CD14-positive monocyte (primary cell): ENCODE results near the gene DEPDC1B. TPM values are rescaled to one million over a fixed set of nuclear protein-coding genes. Genes with fewer than 3 reads are reported as not detected.

Source experiments
- DNase-seq, 3 donors: peaks; one replicate each; pipeline ENCODE4 v3.0.0-alpha.2; 2011 to 2022
- H2AFZ ChIP-seq: 2 replicates; pipeline ENCODE4 v1.6.0; 2012; ENCODE audit warnings: mild to moderate bottlenecking, low read depth, low read length, inconsistent platforms; ENCODE audit not compliant: insufficient read depth, poor library complexity, severe bottlenecking
- H3K27ac ChIP-seq, 2 donors: 1 replicate in 1 of 2; 2 replicates in 1 of 2; pipeline ENCODE4 v1.5.1; 2012 to 2013; ENCODE audit warnings: low read length in 2 of 2, control low read depth in 1 of 2, inconsistent platforms in 1 of 2, low read depth in 1 of 2, mild to moderate bottlenecking in 1 of 2
- H3K27me3 ChIP-seq, 2 donors: one replicate each; pipeline versions ENCODE4 v1.6.0 to v1.6.1; 2011 to 2013; ENCODE audit warnings: low read length in 2 of 2; ENCODE audit not compliant: control insufficient read depth in 2 of 2, insufficient read depth in 2 of 2
- H3K36me3 ChIP-seq, 2 donors: replicated peaks in 1 of 2; 1 replicate in 1 of 2; 2 replicates in 1 of 2; pipeline versions ENCODE4 v1.5.1 to v1.6.1; 2012 to 2013; ENCODE audit warnings: low read length in 2 of 2, control low read depth in 1 of 2, inconsistent platforms in 1 of 2, mild to moderate bottlenecking in 1 of 2; ENCODE audit not compliant: insufficient read depth in 2 of 2, control insufficient read depth in 1 of 2
- H3K4me1 ChIP-seq, 2 donors: 1 replicate in 1 of 2; 2 replicates in 1 of 2; pipeline versions ENCODE4 v1.5.1 to v1.6.1; 2012 to 2013; ENCODE audit warnings: low read length in 2 of 2, control low read depth in 1 of 2, inconsistent platforms in 1 of 2, mild to moderate bottlenecking in 1 of 2, moderate library complexity in 1 of 2; ENCODE audit not compliant: insufficient read depth in 2 of 2, control insufficient read depth in 1 of 2
- H3K4me2 ChIP-seq: replicated peaks from 2 replicates; pipeline ENCODE3; 2012; ENCODE audit warnings: low read length, moderate library complexity, mild to moderate bottlenecking; ENCODE audit not compliant: poor library complexity, severe bottlenecking; ENCODE audit errors: extremely low read depth
- H3K4me3 ChIP-seq, 3 experiments: fragments of 200-600 bp in 1 of 3; sonication (generic) in 1 of 3; replicated peaks in 1 of 3; 1 replicate in 2 of 3; 2 replicates in 1 of 3; pipeline ENCODE4 v1.5.1; 2011 to 2013; ENCODE audit warnings: low read length in 3 of 3, mild to moderate bottlenecking in 3 of 3, control low read depth in 2 of 3, low read depth in 2 of 3, inconsistent platforms in 1 of 3, moderate library complexity in 1 of 3
- H3K79me2 ChIP-seq: 2 replicates; pipeline ENCODE4 v1.6.0; 2012; ENCODE audit warnings: mild to moderate bottlenecking, control low read depth, inconsistent platforms, low read length, moderate library complexity; ENCODE audit not compliant: insufficient read depth
- H3K9ac ChIP-seq: 2 replicates; pipeline ENCODE4 v1.6.0; 2017; ENCODE audit warnings: low read length, mild to moderate bottlenecking; ENCODE audit not compliant: insufficient read depth, poor library complexity, severe bottlenecking
- H3K9me3 ChIP-seq, 2 donors: replicated peaks in 1 of 2; 1 replicate in 1 of 2; 2 replicates in 1 of 2; pipeline versions ENCODE4 v1.5.1 to v1.6.1; 2012 to 2013; ENCODE audit warnings: low read length in 2 of 2, control low read depth in 1 of 2; ENCODE audit not compliant: control insufficient read depth in 1 of 2, insufficient read depth in 1 of 2
- H4K20me1 ChIP-seq: 2 replicates; pipeline ENCODE4 v1.6.0; 2012; ENCODE audit warnings: mild to moderate bottlenecking, low read length, control low read depth, moderate library complexity; ENCODE audit not compliant: insufficient read depth
- H3K27ac Mint-ChIP-seq, 7 donors: one replicate each; pipeline ENCODE4 v1.8.0; 2020; ENCODE audit warnings: mild to moderate bottlenecking in 7 of 7, mixed read lengths in 7 of 7, moderate library complexity in 6 of 7, inconsistent platforms in 2 of 7
- H3K27me3 Mint-ChIP-seq, 3 donors: one replicate each; pipeline ENCODE4 v1.8.0; 2021 to 2022; ENCODE audit warnings: low read depth in 3 of 3, mild to moderate bottlenecking in 3 of 3, mixed read lengths in 3 of 3, moderate library complexity in 3 of 3, inconsistent platforms in 1 of 3
- H3K36me3 Mint-ChIP-seq, 2 donors: one replicate each; pipeline ENCODE4 v1.8.0; 2020; ENCODE audit warnings: mixed read lengths in 2 of 2, inconsistent platforms in 1 of 2, mild to moderate bottlenecking in 1 of 2
- H3K4me1 Mint-ChIP-seq: one replicate; pipeline ENCODE4 v1.8.0; 2020; ENCODE audit warnings: mild to moderate bottlenecking, mixed read lengths
- H3K4me3 Mint-ChIP-seq, 2 donors: one replicate each; pipeline ENCODE4 v1.8.0; 2020; ENCODE audit warnings: mild to moderate bottlenecking in 2 of 2, mixed read lengths in 2 of 2, moderate library complexity in 1 of 2
- H3K9me3 Mint-ChIP-seq, 7 donors: one replicate each; pipeline ENCODE4 v1.8.0; 2020 to 2022; ENCODE audit warnings: mixed read lengths in 7 of 7, mild to moderate bottlenecking in 6 of 7, moderate library complexity in 6 of 7, inconsistent platforms in 2 of 7
- CTCF ChIP-seq: fragments of 200-600 bp; IDR thresholded peaks from one replicate; pipeline ENCODE4 v1.8.0; 2022; ENCODE audit warnings: antibody characterized with exemption, mild to moderate bottlenecking
- whole genome bisulfite sequencing: methylation state at CpG from one replicate; pipeline ENCODE4 v1.1.5; 2013; ENCODE audit warnings: missing lambda C conversion rate; ENCODE audit not compliant: insufficient coverage; 5-methylcytosine and 5-hydroxymethylcytosine counted together
- intact Hi-C, 2 donors: fragments of 100-400 bp; cut with micrococcal nuclease; formaldehyde crosslinking; loops; one replicate each; pipeline versions ENCODE4 v1.15.0 to v1.15.1; 2023
- polyA plus RNA-seq, 3 donors: library from polyadenylated mRNA; depleted of rRNA in 1 of 3; unstranded in 2 of 3; stranded (reverse) in 1 of 3; fragments of 300-500 nt in 2 of 3; fragments of >200 nt in 1 of 3; fragmentation: Illumina TruSeq in 2 of 3; gene quantifications; 1 replicate in 2 of 3; 2 replicates in 1 of 3; pipeline ENCODE4 v1.2.3, GENCODE V29; 2012 to 2021

Gene DEPDC1B
- polyA plus RNA-seq, 3 donors = 0.11 to 0.56 (median 0.14) TPM

- H4K20me1 ChIP-seq = no peaks in the 10 kb centered on the region
- no peaks in the 10 kb centered on the region for H3K79me2 ChIP-seq
- no peak overlapping the region for H3K4me2 ChIP-seq
- peaks cover 0 to 10% of the 10 kb centered on the region in 2 donors for H3K9me3 ChIP-seq
- no peak for TF ChIP-seq CTCF
- H3K4me3 Mint-ChIP-seq = no peak overlapping the region
- no peaks in the 10 kb centered on the region for H3K4me1 ChIP-seq
- no peaks in the 10 kb centered on the region for H3K27me3 ChIP-seq
- no peaks in the 10 kb centered on the region for H3K4me1 Mint-ChIP-seq
- H3K36me3 ChIP-seq = no peaks in the 10 kb centered on the region
- intact Hi-C loops = no loop called here
- H3K27ac Mint-ChIP-seq = no peak overlapping the region
- DNase-seq = no peak
- no peak overlapping the region for H3K9ac ChIP-seq
- H3K4me3 ChIP-seq = no peak overlapping the region
- H3K27ac ChIP-seq = no peak overlapping the region
- H3K9me3 Mint-ChIP-seq = peaks cover 3 to 22% (median 10%) of the 10 kb centered on the region in 7 donors
- H3K27me3 Mint-ChIP-seq = peaks cover 0 to 6% (median 2%) of the 10 kb centered on the region in 3 donors
- no peak overlapping the region for H2AFZ ChIP-seq
- no peaks in the 10 kb centered on the region for H3K36me3 Mint-ChIP-seq
- WGBS = no CpG with 5 or more reads among the region's 1 CpG
Observed at GRCh38 chr5:60727033-60727679, 27.2 kb upstream of the DEPDC1B start.

- Histone ChIP-seq H3K4me2 (no peak overlapping the region), H3K36me3 (no peaks in the 10 kb centered on the region), H3K4me1 (no peaks in the 10 kb centered on the region), H4K20me1 (no peaks in the 10 kb centered on the region), H3K9ac (no peak overlapping the region), H3K79me2 (no peaks in the 10 kb centered on the region), H3K9me3 (peaks cover 0 to 5% of the 10 kb centered on the region in 2 donors), H3K27me3 (no peaks in the 10 kb centered on the region), H2AFZ (no peak overlapping the region), H3K4me3 (no peak overlapping the region), H3K27ac (no peak overlapping the region)
- H3K9me3 Mint-ChIP-seq = peaks cover 2 to 14% (median 3%) of the 10 kb centered on the region in 7 donors
- no peak overlapping the region for H3K27ac Mint-ChIP-seq
- intact Hi-C loops = no loop called here
- no CpG with 5 or more reads among the region's 2 CpGs for WGBS
- H3K27me3 Mint-ChIP-seq = peaks cover 0 to 3% (median 1%) of the 10 kb centered on the region in 3 donors
- no peaks in the 10 kb centered on the region for H3K4me1 Mint-ChIP-seq
- DNase-seq = no peak
- TF ChIP-seq CTCF = no peak
- no peak overlapping the region for H3K4me3 Mint-ChIP-seq
- no peaks in the 10 kb centered on the region for H3K36me3 Mint-ChIP-seq
Observed at GRCh38 chr5:60724126-60724525, 24.2 kb upstream of the DEPDC1B start.
